Osteocyte (in vitro differentiated cells): ENCODE measurements around the gene TBKBP1. TPM values are rescaled to one million over a fixed set of nuclear protein-coding genes. Genes with fewer than 3 reads are reported as not detected.

Source experiments
- DNase-seq: peaks from one replicate; pipeline ENCODE4 v3.0.0; 2021; ENCODE audit warnings: mixed read lengths; ENCODE audit not compliant: unreplicated experiment; ENCODE audit errors: extremely low spot score
- H3K27ac Mint-ChIP-seq: one replicate; pipeline ENCODE4 v1.8.0; 2021; ENCODE audit warnings: mild to moderate bottlenecking, mixed read lengths; ENCODE audit not compliant: unreplicated experiment
- H3K27me3 Mint-ChIP-seq: one replicate; pipeline ENCODE4 v1.8.0; 2021; ENCODE audit warnings: mixed read lengths; ENCODE audit not compliant: unreplicated experiment
- H3K36me3 Mint-ChIP-seq: one replicate; pipeline ENCODE4 v1.8.0; 2021; ENCODE audit warnings: mixed read lengths; ENCODE audit not compliant: unreplicated experiment
- H3K4me1 Mint-ChIP-seq: one replicate; pipeline ENCODE4 v1.8.0; 2021; ENCODE audit warnings: mixed read lengths; ENCODE audit not compliant: unreplicated experiment
- H3K4me3 Mint-ChIP-seq: one replicate; pipeline ENCODE4 v1.8.0; 2021; ENCODE audit warnings: mild to moderate bottlenecking, moderate library complexity, mixed read lengths; ENCODE audit not compliant: unreplicated experiment
- H3K9me3 Mint-ChIP-seq: one replicate; pipeline ENCODE4 v1.8.0; 2021; ENCODE audit warnings: mixed read lengths; ENCODE audit not compliant: unreplicated experiment
- total RNA-seq: library from RNA; stranded (reverse); gene quantifications from 2 replicates; pipeline ENCODE4 v1.2.1, GENCODE V29; 2021
- TF ChIP-seq, protein P1 (sequence below): fragments of 200-600 bp; sonication (generic); IDR thresholded peaks from 2 replicates; pipeline ENCODE4 v1.5.0; 2021; ENCODE audit warnings: antibody characterized with exemption, mild to moderate bottlenecking, moderate library complexity

Gene TBKBP1
- total RNA-seq, 1 donor from 2014 or later: 16.5 TPM

DNA sequence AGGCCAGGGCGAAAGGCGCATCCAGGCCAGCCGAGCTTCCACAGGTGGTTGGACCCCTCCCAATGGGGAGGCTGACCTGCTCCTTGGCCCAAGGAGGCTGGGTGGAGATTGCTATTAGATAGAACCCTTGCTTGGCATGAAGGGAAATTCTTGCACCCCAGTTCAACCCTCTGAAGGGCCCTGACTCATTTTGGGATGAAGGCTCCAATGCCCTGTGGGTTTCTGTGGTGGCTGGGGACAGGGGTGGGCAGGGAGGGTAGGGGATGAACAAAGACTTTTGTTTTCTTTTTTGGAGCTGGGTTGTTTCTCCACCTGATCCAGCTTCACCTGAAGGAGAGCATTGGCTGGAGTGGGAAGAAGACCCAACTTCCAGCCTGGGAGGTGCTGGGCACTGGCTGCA is 22.4 kb downstream of the TBKBP1 start:
- Mint-ChIP-seq H3K4me3 (no peak overlapping the region), H3K27ac (no peak overlapping the region), H3K36me3 (peaks cover 5% of the 10 kb centered on the region), H3K27me3 (peaks cover 49% of the 10 kb centered on the region), H3K9me3 (no peaks in the 10 kb centered on the region), H3K4me1 (peaks cover 29% of the 10 kb centered on the region)
- TF ChIP-seq, protein P1, sequence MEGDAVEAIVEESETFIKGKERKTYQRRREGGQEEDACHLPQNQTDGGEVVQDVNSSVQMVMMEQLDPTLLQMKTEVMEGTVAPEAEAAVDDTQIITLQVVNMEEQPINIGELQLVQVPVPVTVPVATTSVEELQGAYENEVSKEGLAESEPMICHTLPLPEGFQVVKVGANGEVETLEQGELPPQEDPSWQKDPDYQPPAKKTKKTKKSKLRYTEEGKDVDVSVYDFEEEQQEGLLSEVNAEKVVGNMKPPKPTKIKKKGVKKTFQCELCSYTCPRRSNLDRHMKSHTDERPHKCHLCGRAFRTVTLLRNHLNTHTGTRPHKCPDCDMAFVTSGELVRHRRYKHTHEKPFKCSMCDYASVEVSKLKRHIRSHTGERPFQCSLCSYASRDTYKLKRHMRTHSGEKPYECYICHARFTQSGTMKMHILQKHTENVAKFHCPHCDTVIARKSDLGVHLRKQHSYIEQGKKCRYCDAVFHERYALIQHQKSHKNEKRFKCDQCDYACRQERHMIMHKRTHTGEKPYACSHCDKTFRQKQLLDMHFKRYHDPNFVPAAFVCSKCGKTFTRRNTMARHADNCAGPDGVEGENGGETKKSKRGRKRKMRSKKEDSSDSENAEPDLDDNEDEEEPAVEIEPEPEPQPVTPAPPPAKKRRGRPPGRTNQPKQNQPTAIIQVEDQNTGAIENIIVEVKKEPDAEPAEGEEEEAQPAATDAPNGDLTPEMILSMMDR: no peak
- no peak for DNase-seq

GRCh38 chr17:47717261-47717697 is 23.3 kb downstream of the TBKBP1 start:
- TF ChIP-seq, protein P1: peak; percentile 39
- Mint-ChIP-seq H3K27me3 (peaks cover 45% of the 10 kb centered on the region), H3K9me3 (no peaks in the 10 kb centered on the region), H3K36me3 (no peaks in the 10 kb centered on the region), H3K4me3 (no peak overlapping the region), H3K4me1 (peaks cover 30% of the 10 kb centered on the region), H3K27ac (no peak overlapping the region)
- no peak for DNase-seq

DNA sequence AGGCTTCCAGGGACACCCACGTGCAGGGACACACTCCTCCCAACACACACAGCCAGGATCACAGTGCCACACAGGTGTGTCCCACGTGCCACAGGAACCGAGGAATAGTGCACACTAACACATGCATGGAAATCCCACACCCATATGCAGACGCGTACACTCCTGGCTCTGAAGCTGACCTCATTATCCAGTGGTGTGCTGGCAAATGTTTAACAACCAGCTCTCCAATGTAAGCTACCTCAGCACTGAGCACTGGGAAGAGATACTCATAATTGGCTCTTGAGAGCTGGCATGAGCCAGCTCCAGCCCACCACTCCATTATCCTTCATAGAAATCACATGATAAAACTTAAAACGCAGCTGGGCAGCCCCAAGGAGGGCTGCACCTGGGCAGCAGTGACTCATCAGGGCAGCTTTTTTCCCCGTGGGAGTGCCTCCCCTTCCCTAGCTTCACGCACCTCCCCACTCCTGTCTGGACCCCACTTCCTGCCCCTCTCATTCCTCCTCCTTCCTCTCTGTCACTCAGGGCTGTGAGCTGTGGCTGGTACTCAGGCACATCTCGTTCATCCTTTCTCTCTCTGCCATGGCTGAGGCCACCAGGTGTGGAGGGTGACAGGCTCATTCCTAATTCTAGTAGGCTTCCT is 24.1 kb downstream of the TBKBP1 start:
- no peaks in the 10 kb centered on the region for H3K36me3 Mint-ChIP-seq
- DNase-seq: no peak
- TF ChIP-seq, protein P1: no peak
- peaks cover 38% of the 10 kb centered on the region for H3K27me3 Mint-ChIP-seq
- H3K4me1 Mint-ChIP-seq: peaks cover 30% of the 10 kb centered on the region
- H3K4me3 Mint-ChIP-seq: no peak overlapping the region
- no peak overlapping the region for H3K27ac Mint-ChIP-seq
- H3K9me3 Mint-ChIP-seq: no peaks in the 10 kb centered on the region

GRCh38 chr17:47718634-47719405 is 24.9 kb downstream of the TBKBP1 start:
- Mint-ChIP-seq H3K27ac (no peak overlapping the region), H3K9me3 (no peaks in the 10 kb centered on the region), H3K27me3 (peaks cover 39% of the 10 kb centered on the region), H3K4me3 (no peak overlapping the region), H3K4me1 (peaks cover 30% of the 10 kb centered on the region), H3K36me3 (no peaks in the 10 kb centered on the region)
- DNase-seq: no peak
- TF ChIP-seq, protein P1: no peak

DNA sequence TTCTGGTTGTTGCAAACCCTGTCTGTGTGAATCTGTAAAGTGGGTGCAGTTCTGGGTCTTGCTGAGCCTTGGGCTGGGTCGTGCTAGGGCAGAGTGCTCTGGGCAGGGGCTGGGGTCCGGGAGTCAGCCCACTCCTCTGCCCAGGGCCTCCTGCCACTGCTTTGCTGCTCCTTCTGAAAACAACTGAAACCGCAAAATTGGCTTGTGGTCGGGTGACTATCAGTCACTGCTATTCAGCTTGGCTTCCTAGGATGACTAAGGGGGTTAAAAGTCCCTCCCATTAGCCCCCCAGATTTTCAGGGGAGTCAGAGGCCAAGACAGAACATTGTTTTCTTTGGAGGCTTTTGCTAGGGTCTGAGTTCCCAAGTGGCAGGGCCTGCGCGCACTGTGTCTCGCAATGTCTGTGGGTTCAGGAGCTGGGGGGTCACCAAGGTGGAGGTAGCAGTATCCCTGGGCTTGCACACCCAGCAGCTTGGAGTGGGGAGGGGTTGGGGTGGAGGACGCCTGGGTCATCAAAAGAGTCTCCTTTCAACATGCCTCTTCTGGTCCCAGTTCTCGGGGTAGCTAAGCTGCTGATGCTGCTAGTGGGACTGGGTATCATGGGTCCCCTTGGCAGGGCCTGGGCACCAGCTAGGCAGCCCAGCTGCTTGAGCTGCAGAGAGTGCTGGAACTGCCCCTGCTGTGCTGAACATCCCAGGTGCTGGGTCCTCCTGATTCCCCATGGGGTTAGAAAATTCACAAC is 25.6 kb downstream of the TBKBP1 start:
- Mint-ChIP-seq H3K27ac (no peak overlapping the region), H3K4me1 (peaks cover 30% of the 10 kb centered on the region), H3K9me3 (no peaks in the 10 kb centered on the region), H3K4me3 (no peak overlapping the region), H3K36me3 (no peaks in the 10 kb centered on the region), H3K27me3 (peaks cover 39% of the 10 kb centered on the region)
- TF ChIP-seq, protein P1: no peak
- no peak for DNase-seq
